ENCODE measurements around the gene ADK. TPM values are rescaled to one million over a fixed set of nuclear protein-coding genes. Genes with fewer than 3 reads are reported as not detected.
A peak's percentile ranks its signal among the peaks of the same experiment; 100 is the strongest.

The ADK gene
- total and polyA plus RNA-seq, 2 experiments from 2014 or later = 39.9 to 53.0 TPM

DNA sequence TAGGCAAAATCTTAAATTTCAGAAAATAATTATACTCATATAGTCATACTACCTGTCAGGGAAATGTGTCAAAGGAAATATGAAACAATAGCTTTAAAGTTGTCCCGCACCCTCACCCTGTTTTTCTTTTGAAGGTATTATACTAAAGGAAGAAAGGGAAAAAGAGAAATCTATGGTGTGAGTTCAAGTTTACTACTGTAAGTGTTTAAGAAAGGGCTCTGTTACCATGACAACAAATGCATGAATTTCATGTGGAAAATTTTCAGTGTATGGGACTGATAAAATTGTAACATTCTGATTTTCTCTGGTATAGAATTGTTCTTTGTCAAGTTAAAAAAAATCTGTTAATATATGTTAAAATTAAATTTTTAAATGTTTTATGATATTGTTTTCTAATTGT is 229.8 kb downstream of the ADK start:
- Histone ChIP-seq H3K79me2 (replicated peaks; ENCODE audit: insufficient read depth) (no peaks in the 10 kb centered on the region), H3K9me2 (ENCODE audit: insufficient read depth) (no peaks in the 10 kb centered on the region), H3K36me3 (ENCODE audit: insufficient read depth) (no peaks in the 10 kb centered on the region), H3F3A (replicated peaks; ENCODE audit: low read depth) (no peaks in the 10 kb centered on the region), H3K4me1 (ENCODE audit: insufficient read depth) (peaks cover 5% of the 10 kb centered on the region), H3K27me3 (ENCODE audit: insufficient read depth) (no peaks in the 10 kb centered on the region), H3K27ac (ENCODE audit: low read depth) (no peak overlapping the region), H3K4me2 (no peak overlapping the region), H4K20me1 (replicated peaks; ENCODE audit: insufficient read depth) (no peaks in the 10 kb centered on the region), H3K4me3 (no peak overlapping the region), H2AFZ (no peak overlapping the region)
- Mint-ChIP-seq H3K4me3 (no peak overlapping the region), H3K4me1 (no peaks in the 10 kb centered on the region), H3K9me3 (no peaks in the 10 kb centered on the region), H3K36me3 (ENCODE audit: low read depth) (no peaks in the 10 kb centered on the region), H3K27ac (no peak overlapping the region), H3K27me3 (ENCODE audit: insufficient read depth, low read depth, poor library complexity) (no peaks in the 10 kb centered on the region)
- TF ChIP-seq ZNF114 (CRISPR knock-in tag; IDR thresholded peaks at IDR 0.05) (no peak), STAT1 (IDR thresholded peaks at IDR 0.05; ENCODE audit: unreplicated experiment) (no peak), JUNB (IDR thresholded peaks at IDR 0.05; ENCODE audit: unreplicated experiment) (no peak)
- TF ChIP-seq, protein P1, sequence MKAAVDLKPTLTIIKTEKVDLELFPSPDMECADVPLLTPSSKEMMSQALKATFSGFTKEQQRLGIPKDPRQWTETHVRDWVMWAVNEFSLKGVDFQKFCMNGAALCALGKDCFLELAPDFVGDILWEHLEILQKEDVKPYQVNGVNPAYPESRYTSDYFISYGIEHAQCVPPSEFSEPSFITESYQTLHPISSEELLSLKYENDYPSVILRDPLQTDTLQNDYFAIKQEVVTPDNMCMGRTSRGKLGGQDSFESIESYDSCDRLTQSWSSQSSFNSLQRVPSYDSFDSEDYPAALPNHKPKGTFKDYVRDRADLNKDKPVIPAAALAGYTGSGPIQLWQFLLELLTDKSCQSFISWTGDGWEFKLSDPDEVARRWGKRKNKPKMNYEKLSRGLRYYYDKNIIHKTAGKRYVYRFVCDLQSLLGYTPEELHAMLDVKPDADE (IDR thresholded peaks at IDR 0.05) = no peak
- ATAC-seq = no peak
- DNase-seq (ENCODE audit: low spot score) = peak; percentile 2

DNA sequence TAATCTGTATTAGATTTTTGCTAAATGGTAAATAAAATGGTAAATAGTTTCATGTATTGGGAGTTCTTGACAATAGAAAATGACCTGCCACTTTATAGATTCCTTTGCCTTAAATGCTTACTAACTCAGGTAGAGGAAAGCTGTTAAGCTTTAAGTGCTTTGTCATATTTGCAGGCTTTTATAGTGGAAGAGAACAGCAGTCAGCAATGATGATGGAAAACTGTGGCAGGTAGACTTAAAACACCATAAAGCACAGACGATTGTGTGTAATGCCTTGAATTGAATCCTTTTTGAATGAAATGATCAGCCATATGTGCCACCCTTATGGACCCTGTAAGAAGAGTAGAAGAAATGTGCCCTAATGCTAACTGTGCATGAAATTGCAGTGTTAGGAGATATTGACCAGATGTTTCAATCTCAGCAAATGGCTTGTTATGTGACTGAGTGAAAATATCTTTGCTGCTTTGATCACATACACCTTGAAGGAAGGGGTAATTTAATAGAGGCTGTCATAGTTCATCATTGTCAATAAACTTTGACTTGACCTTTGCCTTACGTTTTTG is 230.4 kb downstream of the ADK start:
- no peak overlapping the region for H3K4me3 Mint-ChIP-seq
- TF ChIP-seq ZNF114 (CRISPR knock-in tag; IDR thresholded peaks at IDR 0.05) (no peak), STAT1 (IDR thresholded peaks at IDR 0.05; ENCODE audit: unreplicated experiment) (no peak), EZH2 (IDR thresholded peaks at IDR 0.05; ENCODE audit: low read depth, unreplicated experiment) (no peak)
- TF ChIP-seq, protein P2, sequence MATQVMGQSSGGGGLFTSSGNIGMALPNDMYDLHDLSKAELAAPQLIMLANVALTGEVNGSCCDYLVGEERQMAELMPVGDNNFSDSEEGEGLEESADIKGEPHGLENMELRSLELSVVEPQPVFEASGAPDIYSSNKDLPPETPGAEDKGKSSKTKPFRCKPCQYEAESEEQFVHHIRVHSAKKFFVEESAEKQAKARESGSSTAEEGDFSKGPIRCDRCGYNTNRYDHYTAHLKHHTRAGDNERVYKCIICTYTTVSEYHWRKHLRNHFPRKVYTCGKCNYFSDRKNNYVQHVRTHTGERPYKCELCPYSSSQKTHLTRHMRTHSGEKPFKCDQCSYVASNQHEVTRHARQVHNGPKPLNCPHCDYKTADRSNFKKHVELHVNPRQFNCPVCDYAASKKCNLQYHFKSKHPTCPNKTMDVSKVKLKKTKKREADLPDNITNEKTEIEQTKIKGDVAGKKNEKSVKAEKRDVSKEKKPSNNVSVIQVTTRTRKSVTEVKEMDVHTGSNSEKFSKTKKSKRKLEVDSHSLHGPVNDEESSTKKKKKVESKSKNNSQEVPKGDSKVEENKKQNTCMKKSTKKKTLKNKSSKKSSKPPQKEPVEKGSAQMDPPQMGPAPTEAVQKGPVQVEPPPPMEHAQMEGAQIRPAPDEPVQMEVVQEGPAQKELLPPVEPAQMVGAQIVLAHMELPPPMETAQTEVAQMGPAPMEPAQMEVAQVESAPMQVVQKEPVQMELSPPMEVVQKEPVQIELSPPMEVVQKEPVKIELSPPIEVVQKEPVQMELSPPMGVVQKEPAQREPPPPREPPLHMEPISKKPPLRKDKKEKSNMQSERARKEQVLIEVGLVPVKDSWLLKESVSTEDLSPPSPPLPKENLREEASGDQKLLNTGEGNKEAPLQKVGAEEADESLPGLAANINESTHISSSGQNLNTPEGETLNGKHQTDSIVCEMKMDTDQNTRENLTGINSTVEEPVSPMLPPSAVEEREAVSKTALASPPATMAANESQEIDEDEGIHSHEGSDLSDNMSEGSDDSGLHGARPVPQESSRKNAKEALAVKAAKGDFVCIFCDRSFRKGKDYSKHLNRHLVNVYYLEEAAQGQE (IDR thresholded peaks at IDR 0.05; ENCODE audit: unreplicated experiment) = no peak
- TF ChIP-seq, protein P3, sequence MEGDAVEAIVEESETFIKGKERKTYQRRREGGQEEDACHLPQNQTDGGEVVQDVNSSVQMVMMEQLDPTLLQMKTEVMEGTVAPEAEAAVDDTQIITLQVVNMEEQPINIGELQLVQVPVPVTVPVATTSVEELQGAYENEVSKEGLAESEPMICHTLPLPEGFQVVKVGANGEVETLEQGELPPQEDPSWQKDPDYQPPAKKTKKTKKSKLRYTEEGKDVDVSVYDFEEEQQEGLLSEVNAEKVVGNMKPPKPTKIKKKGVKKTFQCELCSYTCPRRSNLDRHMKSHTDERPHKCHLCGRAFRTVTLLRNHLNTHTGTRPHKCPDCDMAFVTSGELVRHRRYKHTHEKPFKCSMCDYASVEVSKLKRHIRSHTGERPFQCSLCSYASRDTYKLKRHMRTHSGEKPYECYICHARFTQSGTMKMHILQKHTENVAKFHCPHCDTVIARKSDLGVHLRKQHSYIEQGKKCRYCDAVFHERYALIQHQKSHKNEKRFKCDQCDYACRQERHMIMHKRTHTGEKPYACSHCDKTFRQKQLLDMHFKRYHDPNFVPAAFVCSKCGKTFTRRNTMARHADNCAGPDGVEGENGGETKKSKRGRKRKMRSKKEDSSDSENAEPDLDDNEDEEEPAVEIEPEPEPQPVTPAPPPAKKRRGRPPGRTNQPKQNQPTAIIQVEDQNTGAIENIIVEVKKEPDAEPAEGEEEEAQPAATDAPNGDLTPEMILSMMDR (conservative IDR thresholded peaks at IDR 0.05; ENCODE audit: low read depth in 2 of 2) = no peak
- TF ChIP-seq, protein P4, sequence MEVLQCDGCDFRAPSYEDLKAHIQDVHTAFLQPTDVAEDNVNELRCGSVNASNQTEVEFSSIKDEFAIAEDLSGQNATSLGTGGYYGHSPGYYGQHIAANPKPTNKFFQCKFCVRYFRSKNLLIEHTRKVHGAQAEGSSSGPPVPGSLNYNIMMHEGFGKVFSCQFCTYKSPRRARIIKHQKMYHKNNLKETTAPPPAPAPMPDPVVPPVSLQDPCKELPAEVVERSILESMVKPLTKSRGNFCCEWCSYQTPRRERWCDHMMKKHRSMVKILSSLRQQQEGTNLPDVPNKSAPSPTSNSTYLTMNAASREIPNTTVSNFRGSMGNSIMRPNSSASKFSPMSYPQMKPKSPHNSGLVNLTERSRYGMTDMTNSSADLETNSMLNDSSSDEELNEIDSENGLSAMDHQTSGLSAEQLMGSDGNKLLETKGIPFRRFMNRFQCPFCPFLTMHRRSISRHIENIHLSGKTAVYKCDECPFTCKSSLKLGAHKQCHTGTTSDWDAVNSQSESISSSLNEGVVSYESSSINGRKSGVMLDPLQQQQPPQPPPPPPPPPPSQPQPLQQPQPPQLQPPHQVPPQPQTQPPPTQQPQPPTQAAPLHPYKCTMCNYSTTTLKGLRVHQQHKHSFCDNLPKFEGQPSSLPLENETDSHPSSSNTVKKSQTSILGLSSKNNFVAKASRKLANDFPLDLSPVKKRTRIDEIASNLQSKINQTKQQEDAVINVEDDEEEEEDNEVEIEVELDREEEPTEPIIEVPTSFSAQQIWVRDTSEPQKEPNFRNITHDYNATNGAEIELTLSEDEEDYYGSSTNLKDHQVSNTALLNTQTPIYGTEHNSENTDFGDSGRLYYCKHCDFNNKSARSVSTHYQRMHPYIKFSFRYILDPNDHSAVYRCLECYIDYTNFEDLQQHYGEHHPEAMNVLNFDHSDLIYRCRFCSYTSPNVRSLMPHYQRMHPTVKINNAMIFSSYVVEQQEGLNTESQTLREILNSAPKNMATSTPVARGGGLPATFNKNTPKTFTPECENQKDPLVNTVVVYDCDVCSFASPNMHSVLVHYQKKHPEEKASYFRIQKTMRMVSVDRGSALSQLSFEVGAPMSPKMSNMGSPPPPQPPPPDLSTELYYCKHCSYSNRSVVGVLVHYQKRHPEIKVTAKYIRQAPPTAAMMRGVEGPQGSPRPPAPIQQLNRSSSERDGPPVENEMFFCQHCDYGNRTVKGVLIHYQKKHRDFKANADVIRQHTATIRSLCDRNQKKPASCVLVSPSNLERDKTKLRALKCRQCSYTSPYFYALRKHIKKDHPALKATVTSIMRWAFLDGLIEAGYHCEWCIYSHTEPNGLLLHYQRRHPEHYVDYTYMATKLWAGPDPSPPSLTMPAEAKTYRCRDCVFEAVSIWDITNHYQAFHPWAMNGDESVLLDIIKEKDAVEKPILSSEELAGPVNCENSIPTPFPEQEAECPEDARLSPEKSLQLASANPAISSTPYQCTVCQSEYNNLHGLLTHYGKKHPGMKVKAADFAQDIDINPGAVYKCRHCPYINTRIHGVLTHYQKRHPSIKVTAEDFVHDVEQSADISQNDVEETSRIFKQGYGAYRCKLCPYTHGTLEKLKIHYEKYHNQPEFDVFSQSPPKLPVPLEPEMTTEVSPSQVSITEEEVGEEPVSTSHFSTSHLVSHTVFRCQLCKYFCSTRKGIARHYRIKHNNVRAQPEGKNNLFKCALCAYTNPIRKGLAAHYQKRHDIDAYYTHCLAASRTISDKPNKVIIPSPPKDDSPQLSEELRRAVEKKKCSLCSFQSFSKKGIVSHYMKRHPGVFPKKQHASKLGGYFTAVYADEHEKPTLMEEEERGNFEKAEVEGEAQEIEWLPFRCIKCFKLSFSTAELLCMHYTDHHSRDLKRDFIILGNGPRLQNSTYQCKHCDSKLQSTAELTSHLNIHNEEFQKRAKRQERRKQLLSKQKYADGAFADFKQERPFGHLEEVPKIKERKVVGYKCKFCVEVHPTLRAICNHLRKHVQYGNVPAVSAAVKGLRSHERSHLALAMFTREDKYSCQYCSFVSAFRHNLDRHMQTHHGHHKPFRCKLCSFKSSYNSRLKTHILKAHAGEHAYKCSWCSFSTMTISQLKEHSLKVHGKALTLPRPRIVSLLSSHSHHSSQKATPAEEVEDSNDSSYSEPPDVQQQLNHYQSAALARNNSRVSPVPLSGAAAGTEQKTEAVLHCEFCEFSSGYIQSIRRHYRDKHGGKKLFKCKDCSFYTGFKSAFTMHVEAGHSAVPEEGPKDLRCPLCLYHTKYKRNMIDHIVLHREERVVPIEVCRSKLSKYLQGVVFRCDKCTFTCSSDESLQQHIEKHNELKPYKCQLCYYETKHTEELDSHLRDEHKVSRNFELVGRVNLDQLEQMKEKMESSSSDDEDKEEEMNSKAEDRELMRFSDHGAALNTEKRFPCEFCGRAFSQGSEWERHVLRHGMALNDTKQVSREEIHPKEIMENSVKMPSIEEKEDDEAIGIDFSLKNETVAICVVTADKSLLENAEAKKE (CRISPR knock-in tag; IDR thresholded peaks at IDR 0.05) = no peak

More for the DNA sequence above, 230.4 kb downstream of the ADK start:
- Histone ChIP-seq H3K4me1 (ENCODE audit: insufficient read depth) (peaks cover 5% of the 10 kb centered on the region), H3K27ac (ENCODE audit: low read depth) (no peak overlapping the region), H3K9me2 (ENCODE audit: insufficient read depth) (no peaks in the 10 kb centered on the region), H2AFZ (no peak overlapping the region), H3F3A (replicated peaks; ENCODE audit: low read depth) (no peaks in the 10 kb centered on the region), H3K36me3 (ENCODE audit: insufficient read depth) (no peaks in the 10 kb centered on the region), H3K79me2 (replicated peaks; ENCODE audit: insufficient read depth) (no peaks in the 10 kb centered on the region), H3K4me3 (no peak overlapping the region), H3K27me3 (ENCODE audit: insufficient read depth) (no peaks in the 10 kb centered on the region), H3K4me2 (no peak overlapping the region), H4K20me1 (replicated peaks; ENCODE audit: insufficient read depth) (no peaks in the 10 kb centered on the region)
- no peak overlapping the region for H3K27ac Mint-ChIP-seq
- ATAC-seq = no peak
- no peaks in the 10 kb centered on the region for H3K9me3 Mint-ChIP-seq
- no peaks in the 10 kb centered on the region for H3K27me3 Mint-ChIP-seq (ENCODE audit: insufficient read depth, low read depth, poor library complexity)
- H3K4me1 Mint-ChIP-seq = no peaks in the 10 kb centered on the region
- no peak for DNase-seq (ENCODE audit: low spot score)
- no peaks in the 10 kb centered on the region for H3K36me3 Mint-ChIP-seq (ENCODE audit: low read depth)
